Activated naive CD8-positive, alpha-beta T cell treated with anti-CD3 and anti-CD28 coated beads, Interleukin-2, amount 10 ng/mL, durations not matched to agents 7 days and 5 days (primary cell): ENCODE data around the gene RABEP2. TPM values are rescaled to one million over a fixed set of nuclear protein-coding genes. Genes with fewer than 3 reads are reported as not detected.
"Not testable (repeated sequence)": the region's sequence is repeated elsewhere in the genome, so short reads cannot be mapped to it uniquely, and the experiment has no call there.

Experiments
- ATAC-seq: fragments of 150-1000 bp; cut with Tn5 transposase; one replicate; pipeline ENCODE4 v1.10.0; 2021; ENCODE audit warnings: low read depth, moderate library complexity
- POLR2A ChIA-PET: fragments of 350-600 bp; sonication (Branson Sonifier 250); formaldehyde crosslinking; loops from one replicate; lab custom pipeline; 2021; ENCODE audit warnings: antibody characterized with exemption; lab: Charles Lee
- DNase-seq: peaks from one replicate; pipeline ENCODE4 v3.0.0; 2021
- H3K27ac Mint-ChIP-seq: one replicate; pipeline ENCODE4 v1.8.0; 2022; ENCODE audit warnings: mild to moderate bottlenecking, mixed read lengths
- H3K27me3 Mint-ChIP-seq: one replicate; pipeline ENCODE4 v1.8.0; 2022; ENCODE audit warnings: mild to moderate bottlenecking, moderate library complexity, mixed read lengths
- H3K36me3 Mint-ChIP-seq: one replicate; pipeline ENCODE4 v1.8.0; 2021; ENCODE audit warnings: mild to moderate bottlenecking, mixed read lengths
- H3K4me1 Mint-ChIP-seq: one replicate; pipeline ENCODE4 v1.8.0; 2021; ENCODE audit warnings: mixed read lengths
- H3K4me3 Mint-ChIP-seq: one replicate; pipeline ENCODE4 v1.8.0; 2022; ENCODE audit warnings: mild to moderate bottlenecking, moderate library complexity, mixed read lengths
- H3K9me3 Mint-ChIP-seq: one replicate; pipeline ENCODE4 v1.8.0; 2021; ENCODE audit warnings: mixed read lengths
- total RNA-seq, 2 experiments: library from RNA; stranded (reverse); gene quantifications; one replicate each; pipeline ENCODE4 v1.2.3, GENCODE V29; 2021

The RABEP2 gene
- total RNA-seq, 2 experiments from 2014 or later, result 23.7 to 25.6 TPM

- ATAC-seq (peak; percentile 46), DNase-seq (peak; percentile 44)
- H3K4me1 Mint-ChIP-seq, result peaks cover 27% of the 10 kb centered on the region
- no peaks in the 10 kb centered on the region for H3K36me3 Mint-ChIP-seq
- no peaks in the 10 kb centered on the region for H3K9me3 Mint-ChIP-seq
- H3K27me3 Mint-ChIP-seq, result no peaks in the 10 kb centered on the region
- peak overlapping the region; percentile 92 for H3K4me3 Mint-ChIP-seq
- H3K27ac Mint-ChIP-seq, result peak overlapping the region; percentile 82
- POLR2A ChIA-PET, result interaction anchor here (1.4 to 4.0 kb wide), 7 partner anchors 15 to 66 kb away, joined by 3 to 46 read pairs (median 9); partner anchors contain the start of genes ATXN2L, RABEP2, SH2B1 and TUFM
Measured at GRCh38 chr16:28879261-28879840, 45.7 kb downstream of the RABEP2 start.

DNA sequence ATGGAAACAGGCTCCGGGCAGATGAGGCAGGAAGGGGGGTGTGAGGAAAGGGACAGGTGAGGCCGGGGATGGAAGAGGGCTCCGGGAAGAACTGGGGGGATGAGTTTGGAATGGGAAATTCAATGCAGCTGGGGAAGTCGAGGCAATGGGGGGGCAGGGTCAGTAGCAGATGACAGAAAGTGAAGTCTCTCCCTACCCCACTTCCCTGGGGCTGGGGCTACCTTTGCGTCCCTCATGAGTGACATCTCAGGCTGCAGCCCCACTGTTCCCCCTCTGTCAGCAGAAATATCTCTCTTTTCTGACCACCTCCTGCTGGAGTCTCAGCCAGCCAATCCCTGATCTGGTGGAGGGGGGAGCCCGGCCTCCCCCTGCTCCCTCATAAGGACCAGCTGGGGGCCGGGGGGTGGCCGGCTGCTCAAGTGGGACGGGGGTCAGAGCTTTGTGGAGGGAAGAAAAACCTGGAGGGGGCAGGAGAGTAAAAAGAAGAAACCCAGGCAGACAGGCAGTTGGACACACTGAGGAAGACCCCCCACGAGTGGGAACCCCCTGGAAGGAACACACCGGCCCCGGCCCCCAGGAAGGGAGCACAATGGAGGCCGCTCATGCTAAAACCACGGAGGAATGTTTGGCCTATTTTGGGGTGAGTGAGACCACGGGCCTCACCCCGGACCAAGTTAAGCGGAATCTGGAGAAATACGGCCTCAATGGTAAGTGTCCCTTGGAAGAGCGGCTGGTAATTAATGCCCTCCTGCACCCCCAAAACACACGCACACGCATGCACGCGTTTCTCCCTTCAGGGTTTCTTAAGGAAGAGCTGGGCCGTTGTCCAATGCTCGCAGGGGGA, 46.7 kb downstream of the RABEP2 start, which contains the start of gene ATP2A1:
Gene ATP2A1 (plus strand): TSS at position 406 of the 844 bp plus-strand sequence. CDS start 184 bp downstream, at position 590.
- Mint-ChIP-seq H3K4me3 (peak within 1 kb of the TSS; percentile 92), H3K27me3 (no peaks in the 10 kb centered on the region), H3K4me1 (peaks cover 26% of the 10 kb centered on the region), H3K27ac (peak within 1 kb of the TSS; percentile 82), H3K9me3 (no peaks in the 10 kb centered on the region), H3K36me3 (no peaks in the 10 kb centered on the region)
- ATAC-seq, result no peak
- POLR2A ChIA-PET, result interaction anchor here (1.9 to 4.0 kb wide), 3 partner anchors 14 to 47 kb away, joined by 9 to 46 read pairs (median 9); partner anchors contain the start of genes RABEP2, SH2B1 and TUFM
- DNase-seq, result no peak

- POLR2A ChIA-PET, result interaction anchor here (4.0 kb wide), 1 partner anchor 14 kb away, joined by 46 read pairs; the partner anchor contains the start of gene SH2B1
- H3K4me3 Mint-ChIP-seq, result peak overlapping the region; percentile 47
- H3K4me1 Mint-ChIP-seq, result peaks cover 26% of the 10 kb centered on the region
- peak overlapping the region; percentile 26 for H3K27ac Mint-ChIP-seq
- H3K36me3 Mint-ChIP-seq, result no peaks in the 10 kb centered on the region
- DNase-seq, result no peak
- ATAC-seq, result no peak
- H3K9me3 Mint-ChIP-seq, result no peaks in the 10 kb centered on the region
- no peaks in the 10 kb centered on the region for H3K27me3 Mint-ChIP-seq
Measured at GRCh38 chr16:28877655-28878000, 47.4 kb downstream of the RABEP2 start.

GRCh38 chr16:28876973-28877654, 47.9 kb downstream of the RABEP2 start:
- ATAC-seq, result no peak
- no peak for DNase-seq
- Mint-ChIP-seq H3K4me1 (peaks cover 28% of the 10 kb centered on the region), H3K36me3 (no peaks in the 10 kb centered on the region), H3K4me3 (no peak overlapping the region), H3K27ac (peak overlapping the region; percentile 65), H3K27me3 (no peaks in the 10 kb centered on the region), H3K9me3 (no peaks in the 10 kb centered on the region)
- POLR2A ChIA-PET, result no interaction called here

- ATAC-seq (no peak), DNase-seq (no peak)
- peaks cover 26% of the 10 kb centered on the region for H3K4me1 Mint-ChIP-seq
- no peaks in the 10 kb centered on the region for H3K9me3 Mint-ChIP-seq
- POLR2A ChIA-PET, result no interaction called here
- no peaks in the 10 kb centered on the region for H3K27me3 Mint-ChIP-seq
- no peak overlapping the region for H3K27ac Mint-ChIP-seq
- H3K36me3 Mint-ChIP-seq, result no peaks in the 10 kb centered on the region
- no peak overlapping the region for H3K4me3 Mint-ChIP-seq
Measured at GRCh38 chr16:28876019-28876659, 48.9 kb downstream of the RABEP2 start.

DNA sequence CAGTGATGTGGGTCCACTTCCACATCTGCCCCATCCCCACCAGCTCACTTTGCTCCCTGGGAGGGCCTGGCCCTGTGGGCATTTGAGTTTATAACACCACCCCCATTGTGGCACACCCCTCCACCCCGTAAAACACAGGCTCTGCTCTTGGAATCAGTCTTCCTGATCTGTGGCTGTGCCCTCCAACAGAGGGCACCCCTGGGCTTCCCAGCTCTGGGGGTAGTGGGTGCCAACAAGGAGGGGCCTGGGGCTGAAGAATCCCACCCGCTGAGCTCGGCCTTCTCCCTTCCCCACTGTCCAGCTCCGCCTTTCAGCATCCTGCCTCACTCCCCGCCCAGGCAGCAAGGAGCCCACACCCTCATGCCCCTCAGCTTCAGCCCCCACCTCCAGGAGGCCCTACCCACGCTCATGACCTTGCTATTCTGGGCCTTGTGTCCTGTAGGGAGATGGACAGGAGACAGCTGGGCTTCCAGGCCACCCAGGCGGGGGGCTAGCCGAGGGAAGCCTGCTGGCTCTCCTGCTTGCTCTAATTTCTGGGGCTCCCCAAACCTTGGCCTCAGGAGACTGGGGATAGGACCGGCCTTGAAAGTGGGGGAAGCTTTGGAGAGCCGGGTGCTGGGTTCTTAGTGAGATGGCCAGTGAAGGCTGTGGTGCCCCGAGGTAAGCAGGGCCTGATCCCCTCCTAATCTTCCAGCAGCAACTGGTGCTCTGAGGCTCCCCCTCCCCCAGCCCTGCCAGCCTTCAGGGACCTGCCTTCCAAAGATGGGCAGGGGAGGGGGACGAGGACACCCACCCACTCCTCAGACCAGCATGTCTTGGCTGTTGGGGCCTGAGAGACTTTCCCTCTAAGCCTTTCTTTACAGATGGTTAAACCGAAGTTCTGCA, 49.7 kb downstream of the RABEP2 start:
- ATAC-seq, result no peak
- POLR2A ChIA-PET, result no interaction called here
- Mint-ChIP-seq H3K27ac (no peak overlapping the region), H3K4me3 (no peak overlapping the region), H3K27me3 (no peaks in the 10 kb centered on the region), H3K4me1 (peaks cover 20% of the 10 kb centered on the region), H3K9me3 (no peaks in the 10 kb centered on the region), H3K36me3 (no peaks in the 10 kb centered on the region)
- DNase-seq, result no peak

DNA sequence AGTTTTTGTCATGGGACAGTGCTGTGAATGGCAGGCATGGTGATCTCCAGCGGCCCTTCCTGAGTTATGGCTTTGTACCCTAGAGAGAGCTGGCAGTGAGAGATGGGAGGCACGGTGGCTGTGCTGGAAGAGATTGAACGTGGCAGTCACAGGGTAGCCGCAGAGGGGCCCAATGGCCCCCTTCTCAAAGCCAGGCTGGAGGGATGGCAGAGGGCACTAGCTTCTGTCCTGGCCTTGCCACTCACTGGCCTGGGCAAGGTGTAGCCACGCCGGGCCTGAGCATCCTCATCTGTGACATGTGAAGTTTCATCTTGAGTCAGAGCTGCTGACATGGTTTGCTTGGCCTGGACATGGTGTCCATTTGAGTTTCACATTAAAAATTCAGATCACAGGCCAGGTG, 50.6 kb downstream of the RABEP2 start:
- no peak for DNase-seq
- ATAC-seq, result no peak
- Mint-ChIP-seq H3K4me3 (no peak overlapping the region), H3K36me3 (peaks cover 3% of the 10 kb centered on the region), H3K27me3 (no peaks in the 10 kb centered on the region), H3K27ac (no peak overlapping the region), H3K9me3 (no peaks in the 10 kb centered on the region), H3K4me1 (peaks cover 18% of the 10 kb centered on the region)
- POLR2A ChIA-PET, result interaction anchor here (1.8 kb wide), 1 partner anchor 70 kb away, joined by 7 read pairs; no protein-coding TSS in a partner anchor

DNA sequence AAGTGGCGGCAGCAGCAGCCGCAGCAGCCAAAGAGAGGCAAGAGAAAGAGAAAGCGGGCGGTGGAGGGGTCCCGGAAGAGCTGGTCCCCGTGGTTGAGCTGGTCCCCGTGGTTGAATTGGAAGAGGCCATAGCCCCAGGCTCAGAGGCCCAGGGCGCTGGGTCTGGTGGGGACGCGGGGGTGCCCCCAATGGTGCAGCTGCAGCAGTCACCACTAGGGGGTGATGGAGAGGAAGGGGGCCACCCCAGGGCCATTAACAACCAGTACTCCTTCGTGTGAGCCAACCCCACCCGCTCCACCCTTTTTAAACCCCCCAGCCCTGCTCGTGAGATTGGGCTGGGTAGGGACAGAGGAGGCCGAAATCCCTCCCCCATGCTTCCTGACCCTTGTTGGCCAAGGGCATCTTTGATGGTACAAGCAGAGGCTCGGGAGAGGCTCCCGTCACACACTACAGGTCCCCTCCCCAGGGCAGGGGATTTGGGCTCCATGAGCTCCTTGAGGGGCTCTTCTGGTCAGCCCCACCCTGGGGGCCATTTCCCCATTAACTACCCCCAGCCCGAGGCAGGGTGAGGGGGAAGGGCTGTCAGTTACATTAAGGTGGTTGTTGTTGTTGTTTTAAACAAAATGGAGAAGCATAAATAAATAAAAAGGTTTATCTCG, 51.4 kb downstream of the RABEP2 start:
- ATAC-seq (peak; percentile 80), DNase-seq (peak; percentile 74)
- Mint-ChIP-seq H3K4me1 (peaks cover 11% of the 10 kb centered on the region), H3K27ac (no peak overlapping the region), H3K36me3 (peaks cover 5% of the 10 kb centered on the region), H3K27me3 (no peaks in the 10 kb centered on the region), H3K4me3 (no peak overlapping the region), H3K9me3 (no peaks in the 10 kb centered on the region)
- POLR2A ChIA-PET, result interaction anchor here (1.2 to 1.8 kb wide), 2 partner anchors 11 to 70 kb away, joined by 5 to 7 read pairs; no protein-coding TSS in a partner anchor

DNA sequence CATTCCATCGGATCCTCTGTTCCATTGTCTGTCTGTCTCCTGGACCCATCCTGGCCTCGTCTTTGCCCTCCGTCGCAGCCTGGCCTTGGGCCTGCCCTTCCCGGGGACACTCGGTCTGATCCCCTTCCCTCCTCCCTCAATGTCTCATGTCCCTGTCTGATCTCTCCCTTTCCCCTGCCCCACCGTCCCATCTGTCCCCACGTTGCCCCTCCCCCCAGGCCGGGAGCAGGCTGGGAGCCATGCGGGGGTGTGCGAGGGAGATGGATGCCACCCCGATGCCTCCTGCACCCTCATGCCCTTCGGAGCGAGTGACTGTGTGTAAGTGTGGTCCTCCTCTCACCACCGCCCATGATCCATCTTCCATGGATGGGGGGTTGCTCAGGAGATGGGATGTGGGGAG, 52.1 kb downstream of the RABEP2 start:
- H3K27ac Mint-ChIP-seq, result no peak overlapping the region

DNA sequence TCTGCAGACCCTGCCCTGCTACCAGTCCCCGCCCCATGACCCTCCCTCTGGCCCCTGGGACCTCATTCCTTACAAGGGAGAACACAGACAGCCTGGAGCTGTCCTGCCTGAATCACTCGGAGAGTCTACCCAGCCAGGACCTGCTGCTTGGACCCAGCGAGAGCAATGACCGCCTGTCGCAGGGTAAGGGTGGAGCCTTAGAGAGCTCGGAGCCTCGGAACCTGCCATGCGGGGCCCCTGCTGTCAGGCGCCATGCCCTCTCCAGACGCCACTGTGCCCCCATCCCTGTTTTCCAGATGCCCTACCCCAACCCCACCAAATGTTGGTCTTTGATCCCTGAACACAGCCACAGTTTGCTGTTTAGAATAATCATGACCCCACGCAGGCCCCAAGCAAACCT, 55.8 kb downstream of the RABEP2 start:
- Mint-ChIP-seq H3K27me3 (no peaks in the 10 kb centered on the region), H3K36me3 (peaks cover 12% of the 10 kb centered on the region), H3K27ac (no peak overlapping the region), H3K4me3 (no peak overlapping the region), H3K9me3 (no peaks in the 10 kb centered on the region), H3K4me1 (peaks cover 16% of the 10 kb centered on the region)
- ATAC-seq, result no peak
- DNase-seq, result no peak
- POLR2A ChIA-PET, result no interaction called here

More for the DNA sequence above, 52.1 kb downstream of the RABEP2 start:
- POLR2A ChIA-PET, result interaction anchor here (1.2 to 1.8 kb wide), 2 partner anchors 10 to 71 kb away, joined by 5 to 7 read pairs; no protein-coding TSS in a partner anchor
- H3K4me1 Mint-ChIP-seq, result peaks cover 8% of the 10 kb centered on the region
- H3K36me3 Mint-ChIP-seq, result peaks cover 5% of the 10 kb centered on the region
- DNase-seq, result no peak
- H3K9me3 Mint-ChIP-seq, result no peaks in the 10 kb centered on the region
- no peak for ATAC-seq
- H3K27me3 Mint-ChIP-seq, result no peaks in the 10 kb centered on the region
- H3K4me3 Mint-ChIP-seq, result no peak overlapping the region

GRCh38 chr16:28867646-28868045, 57.4 kb downstream of the RABEP2 start:
- H3K27ac Mint-ChIP-seq, POLR2A ChIA-PET, H3K9me3 Mint-ChIP-seq, H3K27me3 Mint-ChIP-seq, ATAC-seq, DNase-seq, H3K4me3 Mint-ChIP-seq: not testable (repeated sequence)
- Mint-ChIP-seq H3K36me3 (peaks cover 12% of the 10 kb centered on the region), H3K4me1 (peaks cover 15% of the 10 kb centered on the region)

DNA sequence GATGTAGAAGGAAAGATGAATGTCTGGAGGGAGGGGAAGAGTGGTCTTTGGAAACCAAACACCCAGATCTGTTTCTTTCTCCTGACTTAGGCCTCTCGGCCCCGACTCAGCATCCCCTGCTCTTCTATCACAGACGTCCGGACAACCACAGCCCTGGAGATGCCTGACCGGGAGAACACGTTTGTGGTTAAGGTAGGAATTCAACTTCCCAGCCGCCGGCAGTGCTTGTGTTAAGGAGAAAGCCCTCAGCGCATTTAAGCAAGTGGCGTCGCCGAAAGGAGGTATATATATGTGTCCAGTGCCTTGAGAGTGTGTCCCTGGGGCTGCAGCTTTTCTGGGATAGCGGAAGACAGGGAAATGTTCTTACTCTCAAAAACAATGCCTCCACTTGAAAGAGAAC, 57.8 kb downstream of the RABEP2 start:
- Mint-ChIP-seq H3K27me3 (no peaks in the 10 kb centered on the region), H3K9me3 (no peaks in the 10 kb centered on the region), H3K27ac (no peak overlapping the region), H3K4me1 (peaks cover 14% of the 10 kb centered on the region), H3K36me3 (peaks cover 12% of the 10 kb centered on the region), H3K4me3 (no peak overlapping the region)
- ATAC-seq (no peak), DNase-seq (no peak)
- POLR2A ChIA-PET, result no interaction called here
